GM21390 (cell line): ENCODE data around the gene F11R.
"Not testable (repeated sequence)": the region's sequence is repeated elsewhere in the genome, so short reads cannot be mapped to it uniquely, and the experiment has no call there.

ENCODE experiments used
- ATAC-seq: cut with Tn5 transposase; IDR thresholded peaks from one replicate; pipeline ENCODE4 v1.9.1; 2021; ENCODE audit not compliant: unreplicated experiment

The F11R gene

DNA sequence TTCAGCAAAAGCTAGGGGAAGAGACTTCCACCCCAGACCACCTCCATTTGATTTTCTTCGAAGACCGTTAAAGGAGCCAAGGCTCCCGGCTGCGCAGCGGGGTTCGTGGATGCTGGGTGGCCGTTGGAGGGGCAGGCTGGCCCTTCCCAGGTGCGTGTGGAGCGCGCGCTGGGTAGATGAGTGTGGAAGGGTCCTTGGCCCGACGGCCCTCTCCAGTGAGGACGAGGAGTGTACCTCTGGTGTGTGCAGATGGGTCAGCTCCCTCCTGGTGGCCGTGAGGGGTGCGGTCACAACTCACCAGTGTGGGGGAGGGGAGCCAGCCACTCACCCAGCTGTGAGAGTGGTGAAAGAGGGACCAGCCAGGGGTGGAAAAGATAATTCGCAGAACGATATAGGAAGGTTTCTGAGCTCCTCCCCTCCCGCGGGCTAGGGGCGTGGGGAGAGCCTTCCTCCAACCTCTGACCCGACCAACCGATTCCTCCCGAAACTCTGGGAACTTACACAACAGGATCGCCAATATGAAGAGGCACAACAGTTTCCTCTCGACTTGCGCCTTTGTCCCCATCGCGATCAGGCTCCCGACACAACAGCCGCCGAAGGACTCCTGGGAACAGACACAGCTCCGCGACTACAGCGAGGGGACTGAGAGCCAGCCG is at the start of gene F11R:
Gene F11R (minus strand): TSS at position 644 of the 656 bp plus-strand sequence. CDS start 79 bp downstream, at position 565.
- ATAC-seq = peak; percentile 30

DNA sequence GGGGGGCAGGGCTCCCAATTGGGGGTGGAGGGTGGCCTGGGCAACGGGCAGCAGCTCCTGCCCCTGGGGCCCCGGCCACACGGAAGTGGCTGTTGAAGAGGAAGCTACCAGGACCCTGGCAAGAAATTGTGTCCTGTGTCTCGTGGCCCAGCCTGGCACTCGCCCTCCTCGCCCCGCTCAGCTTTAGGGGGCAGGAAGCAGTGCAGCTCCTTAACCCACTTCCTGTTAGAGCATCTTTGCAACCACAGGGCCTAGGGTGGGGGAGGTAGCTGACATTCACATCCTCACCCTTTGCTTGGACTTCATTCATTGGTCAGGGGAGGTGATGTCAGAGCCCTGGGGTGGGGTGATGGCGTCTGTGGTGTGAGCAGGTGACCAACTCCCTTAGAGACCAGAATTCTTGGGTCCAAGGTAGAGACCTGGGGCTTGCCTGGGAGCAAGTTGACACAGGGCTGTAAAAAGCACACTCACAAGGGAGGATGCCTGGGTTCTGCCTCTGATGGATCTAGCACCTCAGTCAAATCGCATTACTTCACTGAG is 48.8 kb upstream of the F11R start, which contains the start of gene ARHGAP30:
Gene ARHGAP30 (minus strand): TSS at position 161 of the 540 bp plus-strand sequence. CDS start 267 bp downstream, outside the sequence.
- peak; percentile 81 for ATAC-seq

DNA sequence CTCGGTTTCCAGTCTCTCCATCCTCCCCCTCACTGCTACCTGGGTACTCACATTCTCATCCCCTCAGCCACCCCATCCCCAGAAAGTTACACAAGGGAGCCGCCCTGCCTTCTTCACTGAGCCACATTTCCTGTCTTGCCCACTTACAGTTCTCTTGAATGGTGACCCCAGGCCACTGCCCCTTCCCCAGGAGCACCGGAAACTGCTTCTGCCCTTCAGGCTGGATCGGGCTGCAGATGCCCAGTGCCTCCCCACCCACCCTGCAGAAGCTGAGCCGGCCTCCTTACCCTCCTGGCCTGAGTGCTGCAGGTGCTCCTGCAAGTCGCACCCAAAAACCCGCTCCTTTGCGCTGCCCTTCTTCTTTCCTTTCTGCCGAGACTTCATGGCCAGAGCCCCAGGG is 48.3 kb upstream of the F11R start:
- no peak for ATAC-seq

DNA sequence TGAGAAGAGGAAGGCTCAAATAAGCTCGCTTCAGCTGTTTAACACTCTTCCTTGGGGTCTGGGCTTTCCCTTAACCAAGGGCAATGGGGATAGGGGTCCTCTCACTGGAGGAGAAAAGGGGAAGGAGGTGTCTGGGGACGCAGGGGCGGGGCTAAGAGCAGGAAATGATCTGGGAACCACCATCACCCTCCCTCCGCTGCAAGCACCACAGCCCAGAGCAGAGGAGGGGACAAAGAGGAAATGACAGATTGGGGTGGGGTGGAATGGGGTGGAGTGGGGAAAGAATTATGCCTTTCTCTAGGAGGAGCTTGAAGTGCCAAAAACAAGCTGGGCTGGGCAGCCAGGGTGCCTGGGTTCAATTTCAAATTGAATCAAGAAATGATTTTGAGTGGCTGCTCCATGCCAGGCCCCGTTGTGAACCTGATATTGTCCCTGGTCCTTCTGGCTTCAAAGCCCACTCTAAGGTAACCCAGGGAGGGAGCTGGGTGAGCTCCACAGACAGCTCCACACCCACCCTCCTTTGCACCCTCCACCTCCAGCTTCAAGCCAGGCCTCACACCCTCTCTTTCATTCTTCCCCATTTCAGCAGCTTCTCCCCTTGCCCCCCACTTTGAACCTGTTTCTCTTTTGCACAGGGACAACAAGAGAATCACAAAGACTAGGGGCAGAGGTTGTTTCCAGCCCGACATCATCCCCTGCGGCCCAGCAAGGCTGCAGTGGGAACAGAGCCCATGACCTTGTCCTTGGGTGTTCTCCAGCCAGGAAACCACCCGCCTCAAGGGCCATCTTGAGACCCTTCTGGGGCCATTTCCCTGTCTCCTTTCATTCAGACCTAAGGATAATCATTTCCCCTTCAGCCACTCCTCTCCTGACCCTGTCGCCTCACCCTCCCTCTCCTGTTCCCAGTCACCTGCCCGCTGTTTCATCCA is 47.6 kb upstream of the F11R start:
- ATAC-seq = peak; percentile 57

DNA sequence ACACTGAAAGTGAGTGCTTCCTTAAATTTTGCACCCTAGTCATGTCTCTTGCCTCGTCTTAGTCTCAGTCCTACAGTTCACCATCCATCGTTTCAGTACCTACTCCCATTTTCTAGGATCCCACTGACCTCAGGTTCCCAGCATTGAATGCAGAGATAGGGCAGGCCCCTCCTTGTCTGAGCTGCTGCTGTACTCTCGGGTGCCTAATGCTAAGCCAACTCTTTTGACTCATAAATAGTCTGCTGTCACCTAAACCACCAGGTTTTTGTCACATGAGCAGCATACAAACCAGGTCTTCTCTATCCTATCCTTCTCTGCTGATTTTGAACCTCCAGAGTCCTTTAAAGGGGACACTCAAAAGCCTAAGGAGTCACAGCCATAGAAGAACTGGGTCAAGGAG is 45.7 kb upstream of the F11R start:
- ATAC-seq = no peak

DNA sequence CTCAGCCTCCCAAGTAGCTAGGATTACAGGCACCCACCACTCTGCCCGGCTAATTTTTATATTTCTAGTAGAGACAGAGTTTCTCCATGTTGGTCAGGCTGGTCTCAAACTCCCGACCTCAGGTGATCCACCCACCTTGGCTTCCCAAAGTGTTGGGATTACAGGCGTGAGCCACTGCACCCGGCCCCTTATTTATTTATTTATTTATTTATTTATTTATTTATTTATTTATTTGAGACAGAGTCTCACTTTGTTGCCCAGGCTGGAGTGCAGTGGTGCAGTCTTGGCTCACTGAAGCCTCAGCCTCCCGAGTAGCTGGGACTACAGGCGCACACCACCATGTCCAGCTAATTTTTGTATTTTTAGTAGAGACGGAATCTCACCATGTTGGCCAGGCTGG is 44.7 kb upstream of the F11R start:
- not testable (repeated sequence) for ATAC-seq

DNA sequence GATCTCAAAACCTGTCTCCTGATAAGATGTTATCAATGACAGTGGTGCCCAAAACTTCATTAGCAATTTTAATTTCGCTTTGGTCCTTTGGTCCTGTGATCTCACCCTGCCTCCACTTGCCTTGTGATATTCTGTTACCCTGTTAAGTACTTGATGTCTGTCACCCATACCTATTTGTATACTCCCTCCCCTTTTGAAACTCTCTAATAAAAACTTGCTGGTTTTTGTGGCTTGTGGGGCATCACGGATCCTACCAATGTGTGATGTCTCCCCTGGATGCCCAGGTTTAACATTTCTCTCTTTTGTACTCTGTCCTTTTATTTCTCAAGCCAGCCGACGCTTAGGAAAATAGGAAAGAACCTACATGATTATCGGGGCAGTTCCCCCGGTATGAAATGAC is 43.0 kb upstream of the F11R start:
- ATAC-seq = not testable (repeated sequence)

DNA sequence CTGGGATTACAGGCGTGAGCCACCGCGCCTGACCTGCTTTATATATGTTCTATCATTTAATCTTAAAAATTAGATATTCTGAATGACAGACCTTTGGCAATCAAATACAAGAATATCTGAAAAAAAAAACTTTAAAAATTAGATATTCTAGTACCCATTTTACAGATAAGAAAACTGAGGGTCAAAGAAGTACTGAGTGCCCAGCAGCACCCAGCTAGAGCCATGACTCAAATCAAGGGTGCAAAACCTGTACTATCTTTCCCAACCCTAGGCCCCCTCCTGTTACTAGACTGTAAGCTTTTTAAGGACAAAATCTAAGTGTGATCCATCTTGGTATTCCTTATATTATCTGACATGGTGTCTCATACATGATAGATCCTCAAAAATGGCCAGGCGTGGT is 40.5 kb upstream of the F11R start:
- ATAC-seq = no peak

DNA sequence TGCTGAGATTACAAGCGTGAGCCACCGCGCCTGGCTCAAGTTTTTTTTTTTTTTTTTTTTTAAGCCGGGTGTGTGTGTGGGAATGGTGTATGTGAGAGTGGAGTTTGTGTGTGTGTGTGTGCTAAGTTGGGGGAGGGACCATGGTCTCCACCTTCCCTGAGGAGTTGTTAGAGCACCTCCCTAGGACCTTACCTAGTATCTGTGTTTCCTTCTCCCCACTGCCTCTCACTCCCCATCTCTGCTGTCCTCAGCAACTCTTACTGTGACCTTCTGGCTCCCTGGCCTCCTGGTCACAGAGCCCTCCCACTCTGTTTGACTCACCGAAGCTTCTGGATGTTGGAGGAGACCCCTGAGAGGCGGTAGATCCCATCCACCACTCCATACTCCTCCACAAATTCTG is 38.3 kb upstream of the F11R start:
- no peak for ATAC-seq

DNA sequence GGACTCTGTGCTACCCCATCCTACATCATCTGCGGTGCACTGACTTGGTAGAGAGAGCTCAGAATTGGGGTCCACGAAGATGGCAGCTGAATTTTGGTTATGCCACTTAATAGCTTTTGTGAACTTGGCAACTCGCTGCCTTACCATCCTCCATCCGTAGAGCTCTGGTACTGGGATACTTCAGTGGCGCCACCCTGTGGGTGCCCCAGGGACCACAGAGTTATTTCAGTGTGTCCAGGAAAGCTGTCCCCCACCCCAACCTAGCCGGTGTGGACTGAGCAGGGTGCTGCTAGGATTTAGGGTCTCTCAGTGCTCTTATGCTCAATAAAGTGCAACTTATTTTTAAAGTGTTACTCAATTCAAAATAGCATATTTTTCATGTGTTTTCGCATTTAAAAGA is 33.9 kb upstream of the F11R start:
- ATAC-seq = no peak

DNA sequence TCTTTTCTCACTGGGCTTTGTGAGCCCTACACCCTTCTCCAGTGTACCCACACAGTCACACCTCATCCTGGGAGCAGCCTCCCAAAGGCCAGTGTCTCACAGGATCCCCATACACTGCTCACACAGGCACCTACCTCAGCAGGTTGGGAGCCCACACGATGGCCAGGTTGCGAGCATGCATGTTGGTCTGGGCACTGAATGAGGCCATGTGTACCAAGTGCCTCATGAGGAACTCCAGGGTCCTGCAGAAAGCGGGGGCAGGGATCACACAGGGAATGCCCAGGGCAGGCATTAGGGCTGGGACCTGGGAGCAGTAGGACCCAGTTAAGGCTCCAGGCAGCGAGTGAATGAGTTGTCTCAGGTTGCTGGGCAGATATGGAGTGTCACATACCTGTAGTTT is 33.3 kb upstream of the F11R start:
- ATAC-seq = no peak

DNA sequence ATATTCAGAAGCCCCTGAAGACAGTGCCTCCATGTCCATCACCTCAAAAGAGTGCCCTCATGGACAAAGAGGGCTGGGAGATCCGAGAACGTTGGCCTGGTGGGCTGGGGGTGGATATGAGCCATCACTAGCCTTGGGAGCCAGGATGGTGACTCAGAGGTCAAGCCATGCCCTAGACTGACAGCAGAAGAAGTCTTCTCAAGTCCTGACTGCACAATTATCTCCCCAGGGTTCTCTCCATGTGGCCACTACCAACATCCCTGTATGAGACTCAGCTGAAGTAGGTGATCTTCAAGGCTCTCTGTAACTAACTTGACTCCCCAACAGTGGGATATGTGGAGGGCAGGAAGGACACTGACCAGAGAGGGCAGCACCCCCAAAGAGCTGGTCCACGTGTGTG is 31.9 kb upstream of the F11R start:
- no peak for ATAC-seq

DNA sequence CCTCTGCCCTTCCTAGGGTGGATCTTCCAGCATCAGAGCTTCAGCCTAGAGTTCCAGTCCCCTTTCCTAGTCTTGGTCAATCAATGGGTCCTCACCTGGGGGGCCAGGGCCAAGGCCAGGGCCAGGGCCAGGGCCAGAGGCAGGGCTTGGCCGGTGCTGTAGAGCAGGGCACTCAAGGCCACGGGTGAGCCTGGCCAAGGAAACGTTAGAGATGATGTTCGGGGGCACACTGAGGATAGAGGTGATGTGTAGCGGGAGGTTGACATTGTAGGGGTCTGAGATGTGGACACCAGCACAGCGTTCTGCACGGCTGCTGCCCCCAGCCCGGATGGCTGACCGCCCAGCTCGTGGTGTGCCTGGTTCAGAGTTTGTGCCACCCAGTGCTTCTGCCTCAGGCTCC is 30.3 kb upstream of the F11R start:
- no peak for ATAC-seq

DNA sequence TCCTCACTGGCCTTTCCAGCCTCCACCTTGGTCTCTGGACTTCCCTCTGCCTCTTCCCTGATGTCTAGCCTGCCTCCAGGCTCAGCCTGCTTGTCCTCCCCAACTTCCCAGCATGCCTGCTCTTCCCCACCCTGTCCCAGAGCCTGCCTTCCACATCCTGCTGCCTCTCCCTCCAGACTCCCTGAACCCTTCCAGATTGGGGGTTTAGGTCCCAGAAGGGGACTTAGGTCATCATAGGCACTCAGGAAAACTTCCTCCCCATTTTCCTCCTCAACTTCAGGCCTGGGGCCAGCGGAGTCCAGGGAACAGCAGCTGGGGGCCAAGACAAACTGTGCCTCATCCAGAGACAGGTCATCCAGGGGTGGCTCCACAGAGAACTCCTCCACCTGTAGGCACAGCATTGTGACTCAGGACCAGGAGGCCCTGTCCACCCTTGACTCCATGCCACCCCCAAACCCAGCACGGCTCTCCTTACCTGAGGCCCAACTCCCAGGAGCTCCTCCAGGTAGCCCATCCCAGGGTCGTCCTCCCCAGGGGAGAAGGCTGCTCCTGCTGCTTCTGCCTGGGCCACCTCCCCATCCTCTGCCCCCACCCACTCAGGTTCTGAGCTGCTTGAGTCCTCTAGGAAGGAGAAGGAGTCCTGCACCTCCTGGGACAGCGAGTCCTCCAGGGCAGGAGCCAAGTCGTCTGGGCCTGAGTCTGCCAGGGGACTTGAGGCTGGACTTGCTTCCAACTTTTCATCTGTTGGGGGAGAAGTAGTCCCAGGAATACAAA is 28.2 kb upstream of the F11R start:
- no peak for ATAC-seq

DNA sequence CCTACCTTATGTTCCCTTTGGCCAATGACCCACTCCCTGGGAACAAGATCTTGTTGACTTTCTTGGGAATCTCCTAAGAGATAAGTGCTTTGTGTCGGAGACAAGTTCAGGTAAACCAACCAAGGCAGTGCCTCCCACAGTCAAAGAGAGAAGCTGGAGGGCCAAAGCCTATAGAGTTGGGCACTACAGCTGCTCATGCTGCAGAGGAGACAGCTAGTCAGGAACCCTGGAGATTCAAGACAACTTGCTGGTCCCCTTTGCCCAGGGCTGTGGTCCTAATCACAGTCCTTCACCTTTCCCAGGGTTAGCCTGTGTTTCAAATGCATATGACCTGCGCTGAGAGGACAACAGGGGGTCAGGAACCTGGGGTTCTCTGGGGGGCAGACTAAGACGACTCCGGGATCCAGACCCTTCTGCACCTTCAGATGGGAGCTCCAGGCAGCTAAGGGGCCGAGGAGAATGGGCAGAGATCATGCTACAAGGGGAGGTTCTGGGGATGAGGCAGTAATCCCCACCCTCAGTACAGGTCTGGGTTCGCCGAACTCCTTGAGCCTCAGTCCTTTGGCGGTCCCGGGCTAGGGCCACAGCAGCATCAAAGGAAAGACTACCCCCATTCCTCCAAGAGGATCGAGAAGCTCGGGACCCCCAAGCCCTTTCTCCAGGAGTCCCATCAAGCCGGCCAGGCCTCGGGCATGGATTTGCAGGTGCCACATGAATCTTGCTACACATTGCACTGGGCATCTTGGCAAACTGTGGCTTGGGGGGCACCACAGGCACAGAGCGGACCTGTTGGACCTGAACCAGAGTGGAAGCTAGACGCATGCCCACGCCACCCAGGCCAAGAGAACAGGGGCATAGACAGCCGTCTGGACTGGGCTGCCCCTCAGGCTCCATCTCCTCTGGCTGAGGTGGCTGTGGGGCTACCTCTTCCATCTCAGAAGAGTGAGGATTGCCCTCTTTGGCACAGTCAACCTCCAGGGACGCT is 26.8 kb upstream of the F11R start:
- ATAC-seq = no peak

DNA sequence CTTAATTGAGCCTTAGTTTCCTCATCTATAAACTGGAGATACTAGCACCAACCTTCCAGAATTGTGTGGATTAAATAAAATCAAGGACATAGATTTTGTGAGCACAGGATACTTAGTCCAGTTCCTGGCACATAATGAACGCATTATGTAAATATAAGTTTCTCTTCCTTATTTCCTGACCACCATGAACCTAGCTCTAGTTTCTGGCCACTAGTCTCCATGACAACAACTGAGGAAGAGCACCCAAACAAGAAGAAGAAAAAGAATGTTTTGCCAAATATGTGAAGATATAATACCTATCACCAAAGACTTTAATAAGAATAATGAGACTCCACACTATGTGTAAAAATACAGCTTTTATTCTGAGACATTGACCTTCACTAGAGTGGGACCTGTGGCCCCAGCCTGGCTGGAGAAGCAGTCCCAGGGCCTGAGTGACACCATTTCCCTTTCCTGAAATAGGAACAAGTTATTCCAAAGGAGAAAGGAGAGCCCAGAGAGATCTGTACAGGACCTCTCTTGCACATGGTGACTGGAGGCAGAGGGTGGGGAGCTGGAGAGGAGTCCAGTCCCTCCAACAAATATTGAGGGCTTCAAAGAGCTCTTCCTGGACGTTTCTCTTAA is 25.8 kb upstream of the F11R start:
- peak; percentile 44 for ATAC-seq

DNA sequence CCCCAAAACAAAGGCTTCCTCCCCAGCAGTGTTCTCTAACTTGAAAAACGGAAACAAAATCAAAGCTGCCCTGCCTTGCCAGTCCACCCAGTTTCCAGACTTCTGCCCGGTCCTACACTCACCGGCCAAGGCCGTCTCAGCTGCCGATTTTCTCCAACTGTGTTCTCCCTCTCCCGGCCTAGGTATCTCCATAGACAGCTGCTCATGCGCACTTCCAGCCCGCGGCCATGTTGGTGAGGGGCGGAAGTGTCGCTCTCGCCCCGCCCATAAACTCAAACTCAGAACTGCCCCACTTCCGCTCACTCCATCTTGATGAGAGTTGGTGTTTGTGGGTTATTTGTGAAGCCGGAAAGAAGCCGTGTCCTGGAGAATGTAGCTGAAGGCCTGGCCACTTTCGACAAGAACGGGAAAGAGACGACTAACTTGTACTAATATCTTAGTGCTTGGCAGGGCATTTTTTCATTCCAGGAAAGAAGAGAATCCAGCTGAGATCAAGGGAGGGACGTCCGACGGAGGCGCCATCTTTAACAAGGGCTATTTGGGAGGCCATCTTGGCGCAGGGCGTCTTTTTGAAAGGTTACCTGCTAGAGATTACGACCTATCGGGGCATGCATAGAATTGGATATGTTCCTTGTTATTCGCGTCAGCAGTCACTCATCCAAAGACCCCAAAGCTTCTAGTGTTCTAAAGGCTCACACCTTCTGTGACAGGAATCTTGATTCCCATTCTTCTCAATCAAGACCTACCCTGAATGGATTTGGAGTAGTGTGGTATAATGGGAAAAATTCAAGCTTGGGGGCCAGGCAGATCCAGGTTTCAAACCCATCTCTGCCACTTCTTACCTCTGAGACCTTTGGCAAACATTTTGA is 25.0 kb upstream of the F11R start, which contains the start of gene USF1:
Gene USF1 (minus strand): TSS at position 242 of the 869 bp plus-strand sequence. CDS start 2,702 bp downstream, outside the sequence.
- ATAC-seq = peak; percentile 57
